ENCODE results near the gene PLCH1.

DNA sequence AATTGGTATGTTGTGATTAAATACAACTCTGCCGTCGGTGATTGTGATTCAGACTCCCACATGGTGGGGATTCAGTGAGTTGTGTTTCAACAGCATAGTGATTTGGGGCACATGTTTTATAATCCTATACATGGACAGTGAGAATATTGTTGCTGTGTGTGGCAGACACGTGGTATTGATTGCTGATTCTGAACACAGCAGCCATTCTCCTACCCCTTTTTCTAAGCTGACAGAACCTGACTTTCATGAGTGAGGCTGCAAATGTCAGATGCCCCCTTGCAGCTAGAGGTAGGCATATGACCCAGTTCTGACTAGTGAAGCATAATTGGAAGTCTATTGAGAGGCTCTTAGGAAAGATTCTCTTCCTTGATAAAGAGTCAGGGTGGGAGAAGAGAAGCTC lies 296.3 kb downstream of the PLCH1 start:
- TF ChIP-seq POLR2A (IDR thresholded peaks at IDR 0.05; ENCODE audit: low read depth, low read length) (no peak), POLR2AphosphoS5 (IDR thresholded peaks at IDR 0.05; ENCODE audit: low read depth, low read length) (no peak), TAF1 (IDR thresholded peaks at IDR 0.05; ENCODE audit: low read depth, low read length) (no peak), SPI1 (IDR thresholded peaks at IDR 0.05; ENCODE audit: low read depth, low read length) (no peak), PAX5 (IDR thresholded peaks at IDR 0.05; ENCODE audit: insufficient read depth, low read length, severe bottlenecking) (no peak)

Data from GM12891 (cell line).